ENCODE measurements around the gene ANXA2. TPM values are rescaled to one million over a fixed set of nuclear protein-coding genes. Genes with fewer than 3 reads are reported as not detected.

ANXA2 gene
- total RNA-seq, 2 donors from 2014 or later = 355 to 392 TPM

DNA sequence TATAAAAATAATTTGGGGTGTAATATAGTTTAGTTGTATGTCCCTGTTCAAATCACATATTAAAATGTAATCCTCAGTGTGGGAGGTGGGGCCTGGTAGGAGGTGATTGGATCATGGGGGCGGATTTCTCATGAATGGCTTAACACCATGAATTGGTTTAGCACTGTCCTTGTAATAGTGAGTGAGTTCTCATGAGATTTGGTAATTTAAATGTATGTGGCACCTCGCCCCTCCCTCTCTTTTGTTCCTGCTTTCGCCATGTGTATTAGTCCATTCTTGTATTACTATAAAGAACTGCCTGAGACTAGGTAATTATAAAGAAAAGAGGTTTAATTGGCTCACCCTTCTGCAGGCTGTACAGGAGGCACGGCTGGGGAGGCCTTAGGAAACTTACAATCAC, 83.9 kb downstream of the ANXA2 start:
- no peaks in the 10 kb centered on the region for H3K4me1 Mint-ChIP-seq
- no peak overlapping the region for H3K27ac Mint-ChIP-seq
- no peaks in the 10 kb centered on the region for H3K36me3 ChIP-seq (ENCODE audit: control insufficient read depth, insufficient read depth, low read length)
- no peak overlapping the region for H3K4me3 Mint-ChIP-seq
- DNase-seq = no peak
- H3K27me3 ChIP-seq (ENCODE audit: control insufficient read depth, insufficient read depth, low read length, poor library complexity, severe bottlenecking) = no peaks in the 10 kb centered on the region
- no peaks in the 10 kb centered on the region for H3K36me3 Mint-ChIP-seq (ENCODE audit: low read depth)
- 93 to 100% methylated on average over 2 to 3 of the region's 4 CpGs for WGBS, 2 experiments (ENCODE audit: insufficient coverage in 1 of 2, insufficient read length in 1 of 2)
- H3K27me3 Mint-ChIP-seq (ENCODE audit: insufficient read depth) = peaks cover 3% of the 10 kb centered on the region
- no peaks in the 10 kb centered on the region for H3K9me3 Mint-ChIP-seq
- H3K4me3 ChIP-seq (ENCODE audit: low read length) = no peak overlapping the region
- no peaks in the 10 kb centered on the region for H3K4me1 ChIP-seq (ENCODE audit: control insufficient read depth, insufficient read depth, low read length)
- H3K27ac ChIP-seq (ENCODE audit: low read depth, low read length) = no peak overlapping the region
- H3K9ac ChIP-seq (ENCODE audit: extremely low read depth, low read length, poor library complexity, severe bottlenecking) = no peak overlapping the region
- TF ChIP-seq, protein P1, sequence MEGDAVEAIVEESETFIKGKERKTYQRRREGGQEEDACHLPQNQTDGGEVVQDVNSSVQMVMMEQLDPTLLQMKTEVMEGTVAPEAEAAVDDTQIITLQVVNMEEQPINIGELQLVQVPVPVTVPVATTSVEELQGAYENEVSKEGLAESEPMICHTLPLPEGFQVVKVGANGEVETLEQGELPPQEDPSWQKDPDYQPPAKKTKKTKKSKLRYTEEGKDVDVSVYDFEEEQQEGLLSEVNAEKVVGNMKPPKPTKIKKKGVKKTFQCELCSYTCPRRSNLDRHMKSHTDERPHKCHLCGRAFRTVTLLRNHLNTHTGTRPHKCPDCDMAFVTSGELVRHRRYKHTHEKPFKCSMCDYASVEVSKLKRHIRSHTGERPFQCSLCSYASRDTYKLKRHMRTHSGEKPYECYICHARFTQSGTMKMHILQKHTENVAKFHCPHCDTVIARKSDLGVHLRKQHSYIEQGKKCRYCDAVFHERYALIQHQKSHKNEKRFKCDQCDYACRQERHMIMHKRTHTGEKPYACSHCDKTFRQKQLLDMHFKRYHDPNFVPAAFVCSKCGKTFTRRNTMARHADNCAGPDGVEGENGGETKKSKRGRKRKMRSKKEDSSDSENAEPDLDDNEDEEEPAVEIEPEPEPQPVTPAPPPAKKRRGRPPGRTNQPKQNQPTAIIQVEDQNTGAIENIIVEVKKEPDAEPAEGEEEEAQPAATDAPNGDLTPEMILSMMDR (conservative IDR thresholded peaks at IDR 0.05) = no peak
- H3K9me3 ChIP-seq (ENCODE audit: control insufficient read depth, low read length) = no peaks in the 10 kb centered on the region

GRCh38 chr15:60307034-60307433, 90.8 kb downstream of the ANXA2 start:
- 83 to 88% methylated on average over 1 to 3 of the region's 3 CpGs for WGBS, 2 experiments (ENCODE audit: insufficient coverage in 1 of 2, insufficient read length in 1 of 2)
- TF ChIP-seq, protein P1 (conservative IDR thresholded peaks at IDR 0.05) = no peak
- no peak overlapping the region for H3K27ac ChIP-seq (ENCODE audit: low read depth, low read length)

GRCh38 chr15:60301024-60301423, 96.8 kb downstream of the ANXA2 start:
- Histone ChIP-seq H3K36me3 (ENCODE audit: control insufficient read depth, insufficient read depth, low read length) (no peaks in the 10 kb centered on the region), H3K9ac (ENCODE audit: extremely low read depth, low read length, poor library complexity, severe bottlenecking) (no peak overlapping the region), H3K4me3 (ENCODE audit: low read length) (no peak overlapping the region), H3K27me3 (ENCODE audit: control insufficient read depth, insufficient read depth, low read length, poor library complexity, severe bottlenecking) (no peaks in the 10 kb centered on the region), H3K4me1 (ENCODE audit: control insufficient read depth, insufficient read depth, low read length) (no peaks in the 10 kb centered on the region), H3K9me3 (ENCODE audit: control insufficient read depth, low read length) (peaks cover 15% of the 10 kb centered on the region), H3K27ac (ENCODE audit: low read depth, low read length) (no peak overlapping the region)
- no peak for DNase-seq
- 80 to 83% methylated on average over 1 of the region's 1 CpG for WGBS, 2 experiments (ENCODE audit: insufficient coverage in 1 of 2, insufficient read length in 1 of 2)
- Mint-ChIP-seq H3K36me3 (ENCODE audit: low read depth) (no peaks in the 10 kb centered on the region), H3K27ac (no peak overlapping the region), H3K4me1 (no peaks in the 10 kb centered on the region), H3K9me3 (peaks cover 15% of the 10 kb centered on the region), H3K4me3 (no peak overlapping the region), H3K27me3 (ENCODE audit: insufficient read depth) (no peaks in the 10 kb centered on the region)
- TF ChIP-seq, protein P1 (conservative IDR thresholded peaks at IDR 0.05) = no peak

More at GRCh38 chr15:60307034-60307433, 90.8 kb downstream of the ANXA2 start:
- Mint-ChIP-seq H3K4me1 (no peaks in the 10 kb centered on the region), H3K27ac (no peak overlapping the region), H3K9me3 (peaks cover 5% of the 10 kb centered on the region), H3K36me3 (ENCODE audit: low read depth) (no peaks in the 10 kb centered on the region), H3K27me3 (ENCODE audit: insufficient read depth) (no peaks in the 10 kb centered on the region), H3K4me3 (no peak overlapping the region)
- Histone ChIP-seq H3K9me3 (ENCODE audit: control insufficient read depth, low read length) (peaks cover 11% of the 10 kb centered on the region), H3K4me1 (ENCODE audit: control insufficient read depth, insufficient read depth, low read length) (no peaks in the 10 kb centered on the region), H3K27me3 (ENCODE audit: control insufficient read depth, insufficient read depth, low read length, poor library complexity, severe bottlenecking) (no peaks in the 10 kb centered on the region), H3K4me3 (ENCODE audit: low read length) (no peak overlapping the region), H3K9ac (ENCODE audit: extremely low read depth, low read length, poor library complexity, severe bottlenecking) (no peak overlapping the region), H3K36me3 (ENCODE audit: control insufficient read depth, insufficient read depth, low read length) (no peaks in the 10 kb centered on the region)
- no peak for DNase-seq

Data from endodermal cell (in vitro differentiated cells).